Activated CD4-positive, alpha-beta T cell treated with anti-CD3 and anti-CD28 coated beads, Interleukin-2, amount 10 ng/mL, durations not matched to agents 24 days and 14 days (primary cell): ENCODE data around the gene SFT2D2. TPM values are rescaled to one million over a fixed set of nuclear protein-coding genes. Genes with fewer than 3 reads are reported as not detected.
"Not testable (repeated sequence)": the region's sequence is repeated elsewhere in the genome, so short reads cannot be mapped to it uniquely, and the experiment has no call there.

Experiments used
- DNase-seq: peaks from one replicate; pipeline ENCODE4 v3.0.0; 2022
- H3K27ac Mint-ChIP-seq: one replicate; pipeline ENCODE4 v1.8.0; 2022; ENCODE audit warnings: mild to moderate bottlenecking, mixed read lengths
- H3K27me3 Mint-ChIP-seq: one replicate; pipeline ENCODE4 v1.8.0; 2022; ENCODE audit warnings: mixed read lengths
- H3K36me3 Mint-ChIP-seq: one replicate; pipeline ENCODE4 v1.8.0; 2022; ENCODE audit warnings: low read depth, mild to moderate bottlenecking, mixed read lengths
- H3K4me1 Mint-ChIP-seq: one replicate; pipeline ENCODE4 v1.8.0; 2021; ENCODE audit warnings: mixed read lengths
- H3K4me3 Mint-ChIP-seq: one replicate; pipeline ENCODE4 v1.8.0; 2022; ENCODE audit warnings: mild to moderate bottlenecking, moderate library complexity, mixed read lengths
- H3K9me3 Mint-ChIP-seq: one replicate; pipeline ENCODE4 v1.8.0; 2021; ENCODE audit warnings: mixed read lengths
- intact Hi-C: fragments of 100-400 bp; cut with micrococcal nuclease; formaldehyde crosslinking; loops from one replicate; pipeline ENCODE4 v1.15.1; 2023
- total RNA-seq: library from RNA; stranded (reverse); gene quantifications from 2 replicates; pipeline ENCODE4 v1.2.3, GENCODE V29; 2022

SFT2D2 gene
- 64.3 and 65.7 TPM in 2 replicates for total RNA-seq

DNA sequence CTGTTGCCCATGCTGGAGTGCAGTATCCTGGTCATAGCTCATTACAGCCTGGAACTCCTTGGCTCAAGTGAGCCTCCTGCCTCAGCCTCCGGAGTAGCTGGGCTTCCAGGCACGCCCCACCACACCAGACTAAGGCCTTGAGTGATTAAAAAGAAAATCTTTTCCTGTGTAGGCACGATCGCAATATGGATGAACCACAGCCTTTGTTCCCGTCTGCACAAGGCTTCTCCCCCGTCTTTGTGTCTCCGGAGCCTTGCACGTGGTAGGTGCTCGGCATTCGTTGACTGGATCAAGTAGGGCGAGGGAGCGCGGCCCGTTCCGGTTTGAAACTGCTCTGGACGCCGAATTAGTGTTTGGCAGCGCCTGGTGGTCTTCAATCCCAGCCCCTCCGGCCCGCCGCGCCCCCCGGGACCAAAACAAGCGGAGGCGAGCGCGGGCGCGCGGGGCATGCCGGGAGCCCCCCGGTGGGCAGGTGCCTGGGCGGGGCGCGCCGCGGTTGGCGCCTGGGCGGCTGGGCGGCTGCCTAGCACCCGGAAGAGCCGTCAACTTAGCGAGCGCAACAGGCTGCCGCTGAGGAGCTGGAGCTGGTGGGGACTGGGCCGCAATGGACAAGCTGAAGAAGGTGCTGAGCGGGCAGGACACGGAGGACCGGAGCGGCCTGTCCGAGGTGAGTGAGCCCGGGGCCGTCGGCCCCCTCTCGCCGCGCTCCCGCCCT, at the start of gene SFT2D2:
Gene SFT2D2, plus strand, starts transcription at position 529 of the 715 bp plus-strand sequence. Its CDS starts 76 bp downstream, at position 605.
- Mint-ChIP-seq H3K27ac (peak within 1 kb of the TSS; percentile 95), H3K4me3 (peak within 1 kb of the TSS; percentile 84), H3K4me1 (peaks cover 50% of the 10 kb centered on the region), H3K36me3 (peaks cover 32% of the 10 kb centered on the region), H3K27me3 (no peaks in the 10 kb centered on the region), H3K9me3 (peaks cover 3% of the 10 kb centered on the region)
- intact Hi-C loops = loop anchor here (5.0 kb wide), 3 partner anchors 88 to 1262 kb away; partner anchors contain the start of genes BLZF1, GPR161, NME7 and SLC19A2
- DNase-seq = peak; percentile 95

DNA sequence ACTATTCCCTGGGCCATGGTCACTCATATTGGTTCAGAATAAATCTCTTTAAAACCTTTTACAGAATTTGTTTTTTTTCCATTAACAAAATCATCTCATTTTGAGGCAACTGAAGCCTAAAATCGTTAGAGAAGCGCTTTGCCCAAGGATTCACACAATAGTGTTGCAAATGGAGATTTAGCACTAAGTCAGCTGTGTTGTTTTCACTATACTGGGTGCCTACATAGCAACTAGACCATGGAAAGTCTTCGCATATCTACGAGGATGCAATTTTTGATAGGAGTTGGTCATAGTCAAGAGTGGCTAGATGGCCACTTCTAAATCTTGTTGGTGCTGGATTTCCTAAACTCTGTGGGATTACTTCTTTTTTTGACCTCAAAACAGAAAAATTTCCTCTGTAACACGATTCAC, 47.6 kb upstream of the SFT2D2 start:
- H3K4me1 Mint-ChIP-seq = peaks cover 4% of the 10 kb centered on the region
- no peaks in the 10 kb centered on the region for H3K36me3 Mint-ChIP-seq
- H3K9me3 Mint-ChIP-seq = no peaks in the 10 kb centered on the region
- H3K4me3 Mint-ChIP-seq = no peak overlapping the region
- no peak for DNase-seq
- peaks cover 9% of the 10 kb centered on the region for H3K27me3 Mint-ChIP-seq
- intact Hi-C loops = loop anchor here (1.0 to 2.0 kb wide), 3 partner anchors 143 to 1189 kb away; partner anchors contain the start of genes DCAF6 and NME7
- H3K27ac Mint-ChIP-seq = no peak overlapping the region

DNA sequence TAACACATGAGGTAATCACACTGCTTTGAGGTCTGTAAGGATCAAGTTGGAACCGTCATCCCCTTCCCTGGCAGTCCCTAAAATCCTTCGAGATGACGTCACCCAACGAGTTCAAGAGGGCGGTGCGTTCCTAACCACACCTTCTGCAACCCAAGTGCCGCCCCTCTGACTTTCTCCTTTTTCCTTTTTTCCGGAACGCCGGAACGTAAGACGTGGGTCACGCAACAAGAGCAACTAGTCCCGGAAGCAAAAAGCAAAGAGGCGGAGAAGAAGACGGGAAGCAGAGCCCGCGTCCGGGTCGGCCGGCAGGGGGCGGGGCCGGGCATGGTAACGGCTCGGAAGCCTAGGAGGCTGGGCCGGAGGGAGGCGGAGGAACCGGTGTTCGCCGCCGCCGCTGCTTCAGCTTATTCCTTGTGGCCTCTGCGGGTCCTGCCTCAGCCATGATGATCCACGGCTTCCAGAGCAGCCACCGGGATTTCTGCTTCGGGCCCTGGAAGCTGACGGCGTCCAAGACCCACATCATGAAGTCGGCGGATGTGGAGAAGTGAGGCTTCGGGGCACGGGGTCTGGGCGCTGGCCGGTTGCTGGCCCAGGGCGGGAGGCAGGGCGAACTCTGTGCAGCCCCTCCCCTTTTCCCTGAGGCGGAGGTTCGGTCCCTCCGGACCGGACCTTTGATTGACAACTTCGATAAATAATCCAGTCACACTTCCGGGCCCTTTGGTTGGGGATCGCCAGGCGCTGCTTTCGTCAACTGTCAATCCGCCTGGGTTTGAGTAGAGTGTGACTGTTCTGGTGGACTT, 47.0 kb upstream of the SFT2D2 start, which contains the start of gene TIPRL:
Gene TIPRL, plus strand, starts transcription at position 325 of the 800 bp plus-strand sequence. Its CDS starts 116 bp downstream, at position 441.
- no peak within 1 kb of the TSS for H3K4me3 Mint-ChIP-seq
- peaks cover 6% of the 10 kb centered on the region for H3K27me3 Mint-ChIP-seq
- intact Hi-C loops = loop anchor here (1.0 to 2.0 kb wide), 6 partner anchors 48 to 1188 kb away; partner anchors contain the start of genes DCAF6 and NME7
- H3K4me1 Mint-ChIP-seq = peaks cover 8% of the 10 kb centered on the region
- no peaks in the 10 kb centered on the region for H3K9me3 Mint-ChIP-seq
- peaks cover 3% of the 10 kb centered on the region for H3K36me3 Mint-ChIP-seq
- peak; percentile 98 for DNase-seq
- H3K27ac Mint-ChIP-seq = no peak within 1 kb of the TSS

DNA sequence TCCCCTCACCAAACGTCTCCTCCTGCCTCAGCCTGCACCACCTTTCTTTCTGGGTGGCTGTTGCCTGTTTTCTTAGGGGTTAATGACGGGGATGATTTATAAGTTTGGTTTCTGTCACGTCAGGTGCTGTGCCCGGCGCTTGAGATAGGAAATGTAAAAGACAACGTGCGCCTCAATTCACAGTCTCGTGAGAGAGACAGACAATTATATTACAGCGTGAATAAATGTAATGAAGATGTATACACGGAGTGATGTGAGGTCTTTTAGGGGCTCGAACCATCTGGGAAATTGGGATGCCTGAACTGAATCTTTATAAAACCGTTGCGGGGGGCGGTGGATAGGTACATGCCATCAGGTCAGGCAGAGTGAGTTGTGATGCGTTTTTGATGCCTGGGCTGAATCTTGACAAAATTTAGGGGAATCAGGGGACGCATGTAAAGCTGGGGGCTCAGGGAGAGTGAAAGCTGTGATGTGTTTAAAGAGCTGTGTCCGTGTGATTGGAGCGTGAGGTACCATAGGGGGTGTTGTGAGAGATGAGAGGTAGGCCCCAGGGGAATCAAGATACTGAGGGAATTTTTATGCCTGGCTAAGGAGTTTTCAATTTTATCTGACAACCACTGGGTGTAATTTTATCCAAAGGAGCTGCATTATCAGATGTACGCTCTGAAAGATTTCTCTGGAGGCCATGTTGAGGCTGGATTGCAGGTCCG, 46.2 kb upstream of the SFT2D2 start:
- Mint-ChIP-seq H3K27ac (no peak overlapping the region), H3K4me1 (peaks cover 11% of the 10 kb centered on the region), H3K27me3 (peaks cover 4% of the 10 kb centered on the region), H3K36me3 (peaks cover 6% of the 10 kb centered on the region), H3K4me3 (no peak overlapping the region), H3K9me3 (no peaks in the 10 kb centered on the region)
- DNase-seq = peak; percentile 69
- intact Hi-C loops = loop anchor here (1.0 to 2.0 kb wide), 5 partner anchors 48 to 1187 kb away; partner anchors contain the start of gene NME7

DNA sequence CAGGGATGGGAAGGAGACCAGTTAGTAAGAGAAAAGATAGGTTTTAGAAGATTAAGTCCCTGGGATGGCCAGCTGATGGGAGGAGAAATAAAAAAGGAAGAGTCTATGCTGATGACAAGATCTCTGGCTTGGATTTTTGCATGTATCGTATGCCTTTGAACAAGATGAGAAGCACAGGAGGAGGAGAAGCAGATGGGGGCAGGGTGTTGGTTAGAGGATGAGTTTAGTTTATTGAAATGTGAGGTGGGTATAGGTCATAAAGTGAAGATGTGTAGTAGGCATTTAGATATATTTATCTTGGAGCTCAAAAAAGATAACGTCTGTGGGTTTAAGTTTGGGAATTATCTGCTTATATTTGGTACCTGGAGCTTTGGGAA, 45.7 kb upstream of the SFT2D2 start:
- DNase-seq = no peak
- H3K4me1 Mint-ChIP-seq = peaks cover 11% of the 10 kb centered on the region
- peaks cover 2% of the 10 kb centered on the region for H3K27me3 Mint-ChIP-seq
- peaks cover 10% of the 10 kb centered on the region for H3K36me3 Mint-ChIP-seq
- no peaks in the 10 kb centered on the region for H3K9me3 Mint-ChIP-seq
- intact Hi-C loops = no loop called here
- no peak overlapping the region for H3K4me3 Mint-ChIP-seq
- no peak overlapping the region for H3K27ac Mint-ChIP-seq

DNA sequence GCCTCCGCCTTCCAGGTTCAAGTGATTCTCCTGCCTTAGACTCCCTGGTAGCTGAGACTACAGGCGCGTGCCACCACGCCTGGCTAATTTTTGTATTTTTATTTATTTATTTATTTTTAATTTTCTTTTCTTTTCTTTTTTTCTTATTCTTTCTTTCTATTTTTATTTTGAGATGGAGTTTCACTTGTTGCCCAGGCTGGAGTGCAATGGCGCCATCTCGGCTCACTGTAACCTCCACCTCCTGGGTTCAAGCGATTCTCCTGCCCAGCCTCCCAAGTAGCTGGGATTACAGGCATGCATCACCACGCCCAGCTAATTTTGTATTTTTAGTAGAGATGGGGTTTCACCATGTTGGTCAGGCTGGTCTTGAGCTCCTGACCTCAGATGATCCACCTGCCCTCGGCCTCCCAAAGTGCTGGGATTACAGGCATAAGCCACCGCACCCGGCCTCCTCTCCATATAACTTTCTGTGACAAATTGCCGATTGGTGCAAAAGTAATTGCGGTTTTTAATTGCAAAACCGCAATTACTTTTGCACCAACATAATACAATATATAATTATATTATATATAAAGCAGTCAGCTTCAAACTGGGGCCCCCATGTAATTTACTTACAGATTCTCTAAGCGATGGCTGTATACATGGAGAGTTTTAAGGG, 44.6 kb upstream of the SFT2D2 start:
- H3K27ac Mint-ChIP-seq, intact Hi-C loops, H3K4me3 Mint-ChIP-seq, H3K9me3 Mint-ChIP-seq, H3K27me3 Mint-ChIP-seq, DNase-seq: not testable (repeated sequence)
- H3K36me3 Mint-ChIP-seq = peaks cover 15% of the 10 kb centered on the region
- peaks cover 11% of the 10 kb centered on the region for H3K4me1 Mint-ChIP-seq

DNA sequence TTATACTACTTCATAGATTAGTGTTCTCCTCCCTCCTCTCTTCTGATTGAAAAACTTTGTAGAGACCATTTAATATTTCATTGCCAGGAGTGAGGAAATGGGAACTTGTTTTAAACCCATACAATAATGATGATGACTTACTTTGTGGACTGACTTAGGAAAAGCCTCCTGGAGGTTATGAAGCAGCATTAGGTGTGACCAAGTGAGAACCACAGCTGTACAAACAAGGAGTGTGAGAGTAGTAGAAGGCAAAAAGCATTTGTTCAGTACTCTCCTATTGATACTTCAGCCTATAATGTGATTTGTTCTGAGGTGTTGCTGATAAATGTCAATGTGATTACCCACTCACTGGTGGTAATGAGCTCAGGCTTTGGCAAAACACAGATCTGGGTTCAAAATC, 38.6 kb upstream of the SFT2D2 start:
- intact Hi-C loops = no loop called here
- no peak overlapping the region for H3K27ac Mint-ChIP-seq
- H3K27me3 Mint-ChIP-seq = no peaks in the 10 kb centered on the region
- peaks cover 50% of the 10 kb centered on the region for H3K36me3 Mint-ChIP-seq
- no peak overlapping the region for H3K4me3 Mint-ChIP-seq
- no peaks in the 10 kb centered on the region for H3K9me3 Mint-ChIP-seq
- no peak for DNase-seq
- peaks cover 14% of the 10 kb centered on the region for H3K4me1 Mint-ChIP-seq

DNA sequence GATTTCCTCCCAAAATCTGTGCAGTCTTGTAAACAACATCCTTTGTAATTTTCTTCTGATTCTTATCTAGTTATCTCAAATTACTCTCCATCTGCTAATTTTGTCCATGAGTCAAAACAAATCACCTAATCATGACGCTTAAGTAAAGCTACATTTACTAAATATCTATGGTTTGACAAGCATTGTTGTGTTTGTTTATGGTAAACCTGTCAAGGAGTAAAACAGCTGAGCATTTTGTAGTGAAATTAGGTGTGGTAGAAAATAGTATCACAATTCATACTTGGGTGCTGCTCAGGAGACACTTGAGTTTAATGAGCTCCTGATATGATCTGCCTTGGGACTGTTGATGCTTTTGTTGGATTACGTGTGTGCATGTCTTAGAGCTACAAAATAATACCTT, 35.4 kb upstream of the SFT2D2 start:
- peaks cover 55% of the 10 kb centered on the region for H3K36me3 Mint-ChIP-seq
- H3K9me3 Mint-ChIP-seq = no peaks in the 10 kb centered on the region
- no peak overlapping the region for H3K4me3 Mint-ChIP-seq
- peaks cover 11% of the 10 kb centered on the region for H3K4me1 Mint-ChIP-seq
- H3K27ac Mint-ChIP-seq = no peak overlapping the region
- H3K27me3 Mint-ChIP-seq = no peaks in the 10 kb centered on the region
- DNase-seq = no peak
- intact Hi-C loops = no loop called here

DNA sequence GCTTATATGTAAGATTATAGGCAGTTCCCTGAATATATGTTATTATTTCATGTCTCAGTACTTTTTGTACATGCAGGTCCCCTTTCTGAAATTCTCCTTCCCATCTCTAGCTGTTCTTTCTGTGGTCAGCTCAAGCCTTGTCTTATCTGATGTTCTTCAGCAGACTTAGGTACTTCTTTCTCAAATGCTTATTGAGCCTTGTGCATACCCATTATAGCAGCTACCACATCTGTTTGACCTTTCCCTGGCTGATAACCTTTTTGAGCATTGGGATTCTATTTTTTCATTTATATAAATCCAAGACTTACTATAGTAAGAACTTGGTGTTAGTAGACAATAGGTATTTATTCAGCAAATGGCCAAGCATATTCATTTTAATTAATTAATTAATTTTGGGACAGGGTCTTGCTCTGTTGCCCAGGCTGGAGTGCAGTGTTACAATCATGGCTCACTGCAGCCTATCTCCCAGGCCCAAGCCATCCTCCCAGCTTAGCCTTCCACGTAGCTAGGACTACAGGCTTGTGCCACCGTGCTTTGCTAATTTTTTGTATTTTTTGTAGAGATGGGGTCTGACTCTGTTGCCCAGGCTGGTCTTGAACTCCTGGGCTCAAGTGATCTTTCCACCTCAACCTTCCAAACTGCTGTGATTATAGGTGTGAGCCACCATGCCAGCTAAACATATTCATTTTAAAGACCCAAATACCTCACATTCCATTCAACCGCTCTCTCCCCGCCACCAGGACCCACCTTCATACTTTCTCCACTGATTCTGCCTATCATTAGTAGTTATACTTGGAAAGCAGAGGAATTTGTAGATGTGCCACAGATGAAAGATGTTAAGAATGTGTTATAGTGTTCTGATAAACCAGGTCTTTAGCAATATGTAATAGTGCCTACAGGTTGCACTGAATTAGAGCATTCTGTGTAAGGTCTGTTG, 30.3 kb upstream of the SFT2D2 start:
- H3K36me3 Mint-ChIP-seq = peaks cover 46% of the 10 kb centered on the region
- intact Hi-C loops = no loop called here
- H3K27me3 Mint-ChIP-seq = no peaks in the 10 kb centered on the region
- no peak for DNase-seq
- H3K4me3 Mint-ChIP-seq = no peak overlapping the region
- H3K9me3 Mint-ChIP-seq = no peaks in the 10 kb centered on the region
- H3K4me1 Mint-ChIP-seq = peaks cover 12% of the 10 kb centered on the region
- H3K27ac Mint-ChIP-seq = no peak overlapping the region

DNA sequence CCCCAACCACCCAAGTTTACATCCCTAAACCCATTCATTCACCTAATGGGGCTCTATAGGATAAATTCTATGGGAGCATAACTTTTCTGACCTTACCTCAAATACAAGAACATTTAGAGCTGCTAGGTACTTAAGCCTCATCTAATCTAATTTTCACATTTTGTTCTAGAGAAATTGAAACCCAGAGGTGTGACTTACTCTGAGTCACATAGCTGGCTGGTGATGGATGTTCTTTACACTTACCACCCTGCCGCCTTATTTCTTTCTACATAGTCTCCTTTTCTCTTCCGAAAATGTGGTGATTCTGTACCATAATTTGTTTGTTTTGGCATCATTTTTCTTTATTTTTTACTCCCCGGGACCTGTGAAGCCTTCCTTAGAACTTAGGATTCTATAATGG, 26.7 kb upstream of the SFT2D2 start:
- intact Hi-C loops = no loop called here
- no peaks in the 10 kb centered on the region for H3K27me3 Mint-ChIP-seq
- H3K36me3 Mint-ChIP-seq = peaks cover 55% of the 10 kb centered on the region

DNA sequence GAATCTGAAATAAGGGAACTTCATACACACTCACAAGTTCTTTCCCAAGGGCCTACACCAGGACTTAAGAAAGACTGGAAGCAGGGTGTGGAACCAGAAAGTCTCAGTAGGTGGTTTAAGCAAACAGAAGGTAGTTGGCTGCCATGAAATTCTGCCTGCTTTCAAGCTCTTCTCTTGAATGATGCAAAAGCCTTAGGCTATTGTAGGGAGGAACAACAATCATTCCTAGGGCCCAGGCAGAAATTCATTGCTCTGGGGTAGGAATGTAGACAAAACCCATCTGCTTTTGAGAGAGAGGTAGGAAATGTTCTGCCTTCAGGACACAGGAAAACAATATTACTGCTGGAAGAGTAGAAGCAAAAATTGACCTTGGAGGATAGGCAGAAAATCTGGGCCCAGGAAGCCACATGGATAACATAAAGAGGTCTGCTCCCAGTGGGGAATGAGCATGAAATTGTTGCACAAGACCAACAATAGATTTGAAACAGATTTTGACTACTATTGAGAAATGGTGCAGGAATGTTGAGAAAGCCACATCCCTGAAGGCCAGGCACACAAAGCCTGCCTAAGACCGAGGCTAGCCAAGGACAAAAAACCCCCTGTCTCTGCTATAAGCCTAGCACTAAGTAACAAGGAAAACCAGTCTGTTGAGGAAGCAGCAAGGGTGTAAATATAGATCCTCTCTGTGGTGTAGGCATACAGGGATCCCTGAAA, 22.7 kb upstream of the SFT2D2 start:
- Mint-ChIP-seq H3K4me3 (no peak overlapping the region), H3K9me3 (peaks cover 8% of the 10 kb centered on the region), H3K36me3 (peaks cover 52% of the 10 kb centered on the region), H3K27me3 (no peaks in the 10 kb centered on the region), H3K4me1 (peaks cover 4% of the 10 kb centered on the region), H3K27ac (no peak overlapping the region)
- intact Hi-C loops = no loop called here
- no peak for DNase-seq

More for the DNA sequence above, 26.7 kb upstream of the SFT2D2 start:
- Mint-ChIP-seq H3K4me3 (no peak overlapping the region), H3K27ac (no peak overlapping the region), H3K9me3 (no peaks in the 10 kb centered on the region), H3K4me1 (peaks cover 10% of the 10 kb centered on the region)
- no peak for DNase-seq

DNA sequence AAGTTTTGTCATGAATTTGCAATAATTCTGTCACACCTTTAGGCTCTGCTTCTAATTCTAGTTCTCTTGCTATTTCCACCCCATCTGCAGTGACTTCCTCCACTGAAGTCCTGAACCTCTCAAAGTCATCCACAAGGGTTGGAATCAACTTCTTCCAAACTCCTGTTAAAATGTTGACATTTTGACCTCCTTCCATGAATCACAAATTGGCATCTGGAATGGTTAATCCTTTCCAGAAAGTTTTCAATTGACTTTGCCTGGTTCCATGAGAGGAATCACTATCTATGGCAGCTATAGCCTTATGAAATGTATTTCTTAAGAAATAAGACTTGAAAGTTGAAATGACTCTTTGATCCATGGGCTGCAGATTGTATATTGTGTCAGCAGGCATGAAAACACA, 19.7 kb upstream of the SFT2D2 start:
- intact Hi-C loops = no loop called here
- DNase-seq = no peak
- H3K4me1 Mint-ChIP-seq = no peaks in the 10 kb centered on the region
- no peaks in the 10 kb centered on the region for H3K27me3 Mint-ChIP-seq
- H3K27ac Mint-ChIP-seq = no peak overlapping the region
- peaks cover 38% of the 10 kb centered on the region for H3K36me3 Mint-ChIP-seq
- no peak overlapping the region for H3K4me3 Mint-ChIP-seq
- H3K9me3 Mint-ChIP-seq = peaks cover 8% of the 10 kb centered on the region
